H1 (cell line): ENCODE results near the gene EIF4E2. TPM values are rescaled to one million over a fixed set of nuclear protein-coding genes. Genes with fewer than 3 reads are reported as not detected.

Experiments
- CTCF ChIA-PET: fragments of 300-600 bp; sonication (Branson Sonifier 250); formaldehyde crosslinking; loops from one replicate; lab custom pipeline; 2021; ENCODE audit not compliant: partially characterized antibody; lab: Charles Lee
- POLR2A ChIA-PET: fragments of 300-600 bp; sonication (Branson Sonifier 250); formaldehyde crosslinking; loops from one replicate; lab custom pipeline; 2021; ENCODE audit warnings: inconsistent platforms; ENCODE audit not compliant: partially characterized antibody; lab: Charles Lee
- DNase-seq, 2 experiments: peaks; one replicate each; pipeline versions ENCODE4 v3.0.0 to v3.0.0-alpha.2; 2010 to 2022; ENCODE audit warnings: low spot score in 2 of 2, low read depth in 1 of 2, mixed read lengths in 1 of 2
- FAIRE-seq: peaks from 2 replicates; lab custom pipeline; 2011; peaks lifted over from hg19 to GRCh38; lab: Jason Lieb, UNC
- H2AFZ ChIP-seq: 2 replicates; pipeline ENCODE4 v1.8.1; 2012; ENCODE audit warnings: low read length, inconsistent platforms
- H2AK5ac ChIP-seq: 2 replicates; pipeline ENCODE4 v1.6.1; 2013; ENCODE audit warnings: low read depth, low read length
- H2BK120ac ChIP-seq: replicated peaks from 2 replicates; pipeline ENCODE3; 2013; ENCODE audit warnings: low read depth, low read length, inconsistent platforms
- H2BK12ac ChIP-seq: 2 replicates; pipeline ENCODE4 v1.6.1; 2013; ENCODE audit warnings: low read depth, low read length
- H2BK15ac ChIP-seq: 2 replicates; pipeline ENCODE4 v1.6.1; 2013; ENCODE audit warnings: low read length
- H2BK20ac ChIP-seq: 2 replicates; pipeline ENCODE4 v1.6.1; 2013; ENCODE audit warnings: low read length
- H2BK5ac ChIP-seq: 2 replicates; pipeline ENCODE4 v1.6.1; 2013; ENCODE audit warnings: low read depth, low read length
- H3K14ac ChIP-seq: 2 replicates; pipeline ENCODE4 v1.6.1; 2013; ENCODE audit warnings: inconsistent platforms; ENCODE audit not compliant: insufficient read length
- H3K18ac ChIP-seq: 2 replicates; pipeline ENCODE4 v1.6.1; 2013; ENCODE audit warnings: low read length; ENCODE audit errors: extremely low read depth
- H3K23ac ChIP-seq: 2 replicates; pipeline ENCODE4 v1.6.1; 2013; ENCODE audit warnings: inconsistent platforms; ENCODE audit not compliant: insufficient read length
- H3K23me2 ChIP-seq: 2 replicates; pipeline ENCODE4 v1.6.1; 2013; ENCODE audit warnings: low read depth, low read length
- H3K27ac ChIP-seq: 2 replicates; pipeline ENCODE4 v1.6.1; 2011; ENCODE audit warnings: low read depth, low read length, inconsistent platforms
- H3K27me3 ChIP-seq, 4 experiments: replicated peaks in 1 of 4; 1 replicate in 1 of 4; 2 replicates in 3 of 4; pipeline versions ENCODE4 v1.6.1 to v1.8.1; 2011 to 2013; ENCODE audit warnings: low read length in 3 of 4, mild to moderate bottlenecking in 3 of 4, inconsistent platforms in 2 of 4, mixed read lengths in 2 of 4, moderate library complexity in 1 of 4; ENCODE audit not compliant: control insufficient read depth in 3 of 4, insufficient read depth in 3 of 4; ENCODE audit errors: extremely low read depth in 1 of 4
- H3K36me3 ChIP-seq, 4 experiments: 2 replicates each; pipeline versions ENCODE4 v1.6.1 to v1.8.1; 2011 to 2013; ENCODE audit warnings: mild to moderate bottlenecking in 4 of 4, low read length in 3 of 4, moderate library complexity in 2 of 4, control low read depth in 1 of 4, inconsistent platforms in 1 of 4; ENCODE audit not compliant: insufficient read depth in 4 of 4, control insufficient read depth in 2 of 4
- H3K4ac ChIP-seq: replicated peaks from 2 replicates; pipeline ENCODE3; 2013; ENCODE audit warnings: low read length, low read depth, mixed read lengths, inconsistent platforms; ENCODE audit not compliant: insufficient read length
- H3K4me1 ChIP-seq, 4 experiments: replicated peaks in 1 of 4; 1 replicate in 1 of 4; 2 replicates in 3 of 4; pipeline versions ENCODE4 v1.6.1 to v1.8.1; 2011 to 2013; ENCODE audit warnings: low read length in 3 of 4, inconsistent platforms in 2 of 4, mixed read lengths in 1 of 4; ENCODE audit not compliant: insufficient read depth in 4 of 4, control insufficient read depth in 3 of 4
- H3K4me2 ChIP-seq, 2 experiments: 2 replicates each; pipeline versions ENCODE4 v1.6.1 to v1.8.1; 2011 to 2013; ENCODE audit warnings: low read depth in 2 of 2, low read length in 2 of 2, control low read depth in 1 of 2, inconsistent platforms in 1 of 2, mild to moderate bottlenecking in 1 of 2; ENCODE audit not compliant: insufficient read depth in 1 of 2
- H3K4me3 ChIP-seq, 4 experiments: fragments of 200-600, 300-600 bp in 1 of 4; sonication (generic), shearing (Covaris generic), sonication (Bioruptor Twin) in 1 of 4; 2 replicates each; pipeline versions ENCODE4 v1.5.1 to v1.8.1; 2011 to 2016; ENCODE audit warnings: low read length in 4 of 4, low read depth in 3 of 4, control low read depth in 2 of 4, inconsistent platforms in 2 of 4, mild to moderate bottlenecking in 2 of 4, mixed read lengths in 1 of 4, moderate library complexity in 1 of 4; ENCODE audit not compliant: insufficient read depth in 2 of 4; ENCODE audit errors: extremely low read depth in 1 of 4
- H3K56ac ChIP-seq: replicated peaks from 2 replicates; pipeline ENCODE3; 2013; ENCODE audit warnings: low read depth, mild to moderate bottlenecking, mixed read lengths, low read length, inconsistent platforms; ENCODE audit not compliant: insufficient read length
- H3K79me1 ChIP-seq: 2 replicates; pipeline ENCODE4 v1.6.1; 2013; ENCODE audit warnings: low read depth, low read length, control low read depth
- H3K79me2 ChIP-seq, 2 experiments: 2 replicates each; pipeline versions ENCODE4 v1.6.1 to v1.8.1; 2012 to 2013; ENCODE audit warnings: low read length in 2 of 2, mild to moderate bottlenecking in 2 of 2, inconsistent platforms in 1 of 2; ENCODE audit not compliant: insufficient read depth in 2 of 2, control insufficient read depth in 1 of 2
- H3K9ac ChIP-seq, 4 experiments: replicated peaks in 1 of 4; 1 replicate in 1 of 4; 2 replicates in 3 of 4; pipeline versions ENCODE4 v1.6.1 to v1.8.1; 2011 to 2013; ENCODE audit warnings: low read depth in 3 of 4, low read length in 3 of 4, control low read depth in 2 of 4, mild to moderate bottlenecking in 2 of 4, moderate library complexity in 2 of 4, inconsistent platforms in 1 of 4; ENCODE audit errors: extremely low read depth in 1 of 4
- H3K9me3 ChIP-seq, 2 experiments: 2 replicates each; pipeline versions ENCODE4 v1.6.1 to v1.8.1; 2012 to 2013; ENCODE audit warnings: mild to moderate bottlenecking in 2 of 2, moderate library complexity in 2 of 2, control low read depth in 1 of 2, inconsistent platforms in 1 of 2, low read depth in 1 of 2, low read length in 1 of 2, mixed read lengths in 1 of 2; ENCODE audit not compliant: insufficient read depth in 2 of 2
- H4K20me1 ChIP-seq, 2 experiments: replicated peaks in 1 of 2; 2 replicates each; pipeline versions ENCODE3 to v1.8.1; 2011 to 2013; ENCODE audit warnings: inconsistent platforms in 2 of 2, low read length in 2 of 2, mild to moderate bottlenecking in 1 of 2; ENCODE audit not compliant: insufficient read depth in 2 of 2, control insufficient read depth in 1 of 2
- H4K5ac ChIP-seq: 2 replicates; pipeline ENCODE4 v1.6.1; 2013; ENCODE audit warnings: low read length, low read depth, mixed read lengths, inconsistent platforms; ENCODE audit not compliant: insufficient read length
- H4K8ac ChIP-seq: 2 replicates; pipeline ENCODE4 v1.8.0; 2013; ENCODE audit warnings: mild to moderate bottlenecking, moderate library complexity, low read length, inconsistent platforms; ENCODE audit not compliant: insufficient read depth; ENCODE audit errors: extremely low read depth
- H4K91ac ChIP-seq: replicated peaks from 2 replicates; pipeline ENCODE3; 2013; ENCODE audit warnings: low read length, mixed read lengths, inconsistent platforms; ENCODE audit not compliant: insufficient read length
- CEBPB ChIP-seq: IDR thresholded peaks from 2 replicates; pipeline ENCODE4 v1.6.1; 2012; ENCODE audit warnings: low read depth, low read length
- HDAC2 ChIP-seq, 2 experiments: fragments of 300-600 bp in 1 of 2; sonication (generic) in 1 of 2; IDR thresholded peaks; 2 replicates each; pipeline ENCODE4 v1.6.1; 2011 to 2012; ENCODE audit warnings: low read depth in 2 of 2, low read length in 2 of 2, mild to moderate bottlenecking in 2 of 2, moderate library complexity in 2 of 2, borderline replicate concordance in 1 of 2, inconsistent platforms in 1 of 2
- HDAC6 ChIP-seq: IDR thresholded peaks from one replicate; pipeline ENCODE4 v1.7.1; 2012; ENCODE audit warnings: low read depth, mild to moderate bottlenecking, inconsistent platforms, low read length, moderate library complexity
- NRF1 ChIP-seq: IDR thresholded peaks from 2 replicates; pipeline ENCODE4 v1.6.1; 2011; ENCODE audit warnings: mild to moderate bottlenecking, low read depth, low read length, improper control_type of control experiment
- POLR2AphosphoS5 ChIP-seq: IDR thresholded peaks from 2 replicates; pipeline ENCODE4 v1.6.1; 2011; ENCODE audit warnings: low read depth, low read length
- RAD21 ChIP-seq, 2 experiments: IDR thresholded peaks in 1 of 2; conservative IDR thresholded peaks in 1 of 2; 2 replicates each; pipeline ENCODE4 v1.6.1; 2011; ENCODE audit warnings: low read depth in 2 of 2, low read length in 2 of 2, improper control_type of control experiment in 1 of 2, inconsistent platforms in 1 of 2, mild to moderate bottlenecking in 1 of 2, moderate library complexity in 1 of 2
- SIX5 ChIP-seq: IDR thresholded peaks from 2 replicates; pipeline ENCODE4 v1.6.1; 2011; ENCODE audit warnings: mild to moderate bottlenecking, low read depth, low read length
- TBP ChIP-seq: IDR thresholded peaks from 2 replicates; pipeline ENCODE4 v1.6.1; 2011; ENCODE audit warnings: low read depth, low read length, improper control_type of control experiment
- TCF12 ChIP-seq: IDR thresholded peaks from 2 replicates; pipeline ENCODE4 v1.6.1; 2011; ENCODE audit warnings: low read depth, mild to moderate bottlenecking, low read length
- ZNF274 ChIP-seq: IDR thresholded peaks from 2 replicates; pipeline ENCODE4 v1.7.0; 2012; ENCODE audit warnings: low read length, borderline replicate concordance; ENCODE audit errors: extremely low read depth
- WGBS, 2 experiments: shearing (Covaris generic) in 1 of 2; methylation state at CpG; one replicate each; pipeline versions ENCODE4 v1.1.6 to v1.1.7; 2013 to 2015; ENCODE audit warnings: low lambda C conversion rate in 2 of 2, mixed read lengths in 2 of 2, inconsistent platforms in 1 of 2, low coverage in 1 of 2, missing lambda C conversion rate in 1 of 2; ENCODE audit not compliant: insufficient replicate concordance in 2 of 2, insufficient coverage in 1 of 2, insufficient read length in 1 of 2; ENCODE audit errors: extremely low coverage in 1 of 2, missing lambda C conversion rate in 1 of 2; 5-methylcytosine and 5-hydroxymethylcytosine counted together
- polyA plus RNA-seq, 7 experiments: library from polyadenylated mRNA; depleted of rRNA in 3 of 7; stranded (reverse) in 5 of 7; unstranded in 2 of 7; fragments of >200 nt in 5 of 7; fragments of 200-250 nt in 2 of 7; gene quantifications; 1 replicate in 5 of 7; 2 replicates in 1 of 7; 4 replicates in 1 of 7; pipeline versions ENCODE4 v1.2.1 to v1.2.3, GENCODE V29; 2011 to 2013; ENCODE audit warnings: missing spikeins in 2 of 7, mixed read lengths in 2 of 7
- total RNA-seq: library from RNA; stranded (reverse); fragmentation: NEBNext Ultra II Directional; extraction: Animal tissue kit (Norgen Biotek cat#: 25700); gene quantifications from 2 replicates; pipeline ENCODE4 v1.2.1, GENCODE V29; 2021

Gene EIF4E2
- total and polyA plus RNA-seq, 2 of the 8 experiments (the other 6 are each of a cell fraction or from before 2014, with no cell fraction given), result 39.4 to 114 TPM

GRCh38 chr2:232533944-232534710 is 16.4 kb upstream of the EIF4E2 start:
- H3K4me1 ChIP-seq, result peaks cover 0 to 12% (median 6%) of the 10 kb centered on the region in 4 experiments; a peak in 6 of 7 replicates
- no peak overlapping the region for H3K4ac ChIP-seq
- no peak overlapping the region for H2BK120ac ChIP-seq
- no peaks in the 10 kb centered on the region for H3K79me1 ChIP-seq
- 0 out of 2 replicates have a peak, but pooled peaks cover 1% of the 10 kb centered on the region for H3K23me2 ChIP-seq
- H3K18ac ChIP-seq, result no peak overlapping the region
- no peak overlapping the region for H3K4me2 ChIP-seq
- H2BK12ac ChIP-seq, result no peak overlapping the region
- H3K27ac ChIP-seq, result no peak overlapping the region
- H3K27me3 ChIP-seq, result no peaks in the 10 kb centered on the region
- no peaks in the 10 kb centered on the region for H4K20me1 ChIP-seq
- CTCF ChIA-PET, result interaction anchor here (0.6 to 2.1 kb wide), 7 partner anchors 8 to 212 kb away, joined by 3 to 12 read pairs (median 5); partner anchors contain the start of gene CHRND
- H3K9me3 ChIP-seq, result 0 out of 4 replicates have a peak, but pooled peaks cover 0 to 5% of the 10 kb centered on the region in 2 experiments
- H2BK15ac ChIP-seq, result no peak overlapping the region
- H3K23ac ChIP-seq, result no peak overlapping the region
- H4K5ac ChIP-seq, result no peak overlapping the region
- POLR2A ChIA-PET, result interaction anchor here (0.6 to 2.4 kb wide), 5 partner anchors 10 to 278 kb away, joined by 3 to 12 read pairs (median 3); no protein-coding TSS in a partner anchor
- no peak overlapping the region for H2BK20ac ChIP-seq
- no peak overlapping the region for H2AK5ac ChIP-seq
- TF ChIP-seq TBP, result no peak
- no peak for TF ChIP-seq SIX5
- TF ChIP-seq RAD21 (IDR thresholded peaks at IDR 0.05 in 1 of 2, conservative IDR thresholded peaks at IDR 0.05 in 1 of 2; ENCODE audit: low read depth in 2 of 2, low read length in 2 of 2), result no peak
- no peak for TF ChIP-seq HDAC6
- TF ChIP-seq TCF12, result no peak
- TF ChIP-seq CEBPB, result no peak
- TF ChIP-seq POLR2AphosphoS5, result no peak
- TF ChIP-seq ZNF274, result no peak
- TF ChIP-seq NRF1, result no peak
- no peak for TF ChIP-seq HDAC2 (IDR thresholded peaks at IDR 0.05; ENCODE audit: borderline replicate concordance in 1 of 2, low read depth in 2 of 2, low read length in 2 of 2)
- DNase-seq (no peak), FAIRE-seq (no peak)
- H3K36me3 ChIP-seq, result no peaks in the 10 kb centered on the region
- H3K56ac ChIP-seq, result no peak overlapping the region
- H3K4me3 ChIP-seq, result no peak overlapping the region
- WGBS, 2 experiments, result 88% methylated on average over 13 of the region's 13 CpGs; no CpG with 5 or more reads in 1 of the 2 experiments
- H2BK5ac ChIP-seq, result no peak overlapping the region
- no peak overlapping the region for H4K91ac ChIP-seq
- no peaks in the 10 kb centered on the region for H3K79me2 ChIP-seq
- no peak overlapping the region; the same call in none of the 2 replicates for H4K8ac ChIP-seq
- no peak overlapping the region for H2AFZ ChIP-seq
- H3K9ac ChIP-seq, result no peak overlapping the region
- no peak overlapping the region for H3K14ac ChIP-seq
